Muscle of leg (tissue), 11 donors: Measurements from ENCODE around the gene CLMN. TPM values are rescaled to one million over a fixed set of nuclear protein-coding genes. Genes with fewer than 3 reads are reported as not detected.

ENCODE experiments used
- DNase-seq: peaks from one replicate; pipeline ENCODE4 v3.0.0; 2013
- H3K27ac ChIP-seq: one replicate; pipeline ENCODE4 v1.5.1; 2013; ENCODE audit warnings: mild to moderate bottlenecking, low read length, control low read depth
- H3K27me3 ChIP-seq: one replicate; pipeline ENCODE4 v1.6.1; 2013; ENCODE audit warnings: low read length; ENCODE audit not compliant: control insufficient read depth, insufficient read depth
- H3K36me3 ChIP-seq: one replicate; pipeline ENCODE4 v1.6.1; 2013; ENCODE audit warnings: low read length; ENCODE audit not compliant: control insufficient read depth, insufficient read depth
- H3K4me1 ChIP-seq: one replicate; pipeline ENCODE4 v1.6.1; 2013; ENCODE audit warnings: low read length; ENCODE audit not compliant: control insufficient read depth, insufficient read depth
- H3K4me3 ChIP-seq: one replicate; pipeline ENCODE4 v1.5.1; 2013; ENCODE audit warnings: low read length, control low read depth
- H3K9me3 ChIP-seq: replicated peaks from 2 replicates; pipeline ENCODE4 v1.6.1; 2013; ENCODE audit warnings: low read depth, low read length; ENCODE audit not compliant: control insufficient read depth
- WGBS: methylation state at CpG from one replicate; pipeline ENCODE4 v1.1.5; 2013; ENCODE audit warnings: missing lambda C conversion rate; ENCODE audit not compliant: insufficient coverage; 5-methylcytosine and 5-hydroxymethylcytosine counted together
- polyA plus RNA-seq, 8 donors: library from polyadenylated mRNA; unstranded; fragments of 120-200 nt; gene quantifications; one replicate each; pipeline versions ENCODE4 v1.2.1 to v1.2.3, GENCODE V29; 2013; ENCODE audit warnings: inconsistent platforms in 1 of 8, low replicate concordance in 1 of 8; ENCODE audit not compliant: insufficient read length in 8 of 8, insufficient read depth in 1 of 8
- total RNA-seq: library from RNA; stranded (reverse); fragments of 120-200 nt; gene quantifications from one replicate; pipeline ENCODE4 v1.2.4, GENCODE V29; 2013

The CLMN gene
- total and polyA plus RNA-seq, 9 donors: 2.1 to 4.0 (median 2.8) TPM

GRCh38 chr14:95156161-95157047, 163.3 kb downstream of the CLMN start:
- Histone ChIP-seq H3K4me3 (peak overlapping the region; percentile 77), H3K36me3 (no peaks in the 10 kb centered on the region), H3K4me1 (peaks cover 7% of the 10 kb centered on the region), H3K9me3 (no peaks in the 10 kb centered on the region), H3K27ac (peak overlapping the region; percentile 73), H3K27me3 (no peaks in the 10 kb centered on the region)
- 2% methylated on average over 46 of the region's 48 CpGs for WGBS
- DNase-seq: peak; percentile 55

GRCh38 chr14:95155045-95155444, 164.7 kb downstream of the CLMN start:
- WGBS: 94% methylated on average over 5 of the region's 12 CpGs
- Histone ChIP-seq H3K4me3 (no peak overlapping the region), H3K36me3 (no peaks in the 10 kb centered on the region), H3K9me3 (no peaks in the 10 kb centered on the region), H3K4me1 (peaks cover 7% of the 10 kb centered on the region), H3K27ac (no peak overlapping the region), H3K27me3 (no peaks in the 10 kb centered on the region)
- no peak for DNase-seq

GRCh38 chr14:95153866-95154265, 165.8 kb downstream of the CLMN start:
- H3K36me3 ChIP-seq: no peaks in the 10 kb centered on the region
- peaks cover 7% of the 10 kb centered on the region for H3K4me1 ChIP-seq
- H3K27ac ChIP-seq: no peak overlapping the region
- WGBS: 59% methylated on average over 3 of the region's 4 CpGs
- no peaks in the 10 kb centered on the region for H3K27me3 ChIP-seq
- no peaks in the 10 kb centered on the region for H3K9me3 ChIP-seq
- DNase-seq: no peak
- H3K4me3 ChIP-seq: no peak overlapping the region

- Histone ChIP-seq H3K36me3 (no peaks in the 10 kb centered on the region), H3K4me3 (no peak overlapping the region), H3K27me3 (no peaks in the 10 kb centered on the region), H3K27ac (no peak overlapping the region), H3K4me1 (peaks cover 2% of the 10 kb centered on the region), H3K9me3 (no peaks in the 10 kb centered on the region)
- DNase-seq: no peak
- WGBS: 50% methylated on average over 1 of the region's 8 CpGs
Measured at GRCh38 chr14:95151561-95151960, 168.1 kb downstream of the CLMN start.

GRCh38 chr14:95150910-95151309, 168.8 kb downstream of the CLMN start:
- H3K4me1 ChIP-seq: no peaks in the 10 kb centered on the region
- peaks cover 1% of the 10 kb centered on the region for H3K9me3 ChIP-seq
- H3K27me3 ChIP-seq: no peaks in the 10 kb centered on the region
- DNase-seq: no peak
- H3K27ac ChIP-seq: no peak overlapping the region
- H3K36me3 ChIP-seq: no peaks in the 10 kb centered on the region
- no peak overlapping the region for H3K4me3 ChIP-seq
- WGBS: no CpG with 5 or more reads among the region's 2 CpGs

GRCh38 chr14:95149441-95149840, 170.3 kb downstream of the CLMN start:
- no peak overlapping the region for H3K4me3 ChIP-seq
- H3K9me3 ChIP-seq: peaks cover 10% of the 10 kb centered on the region
- DNase-seq: no peak
- H3K4me1 ChIP-seq: no peaks in the 10 kb centered on the region
- no peaks in the 10 kb centered on the region for H3K27me3 ChIP-seq
- no peak overlapping the region for H3K27ac ChIP-seq
- whole genome bisulfite sequencing: no CpG with 5 or more reads among the region's 3 CpGs
- no peaks in the 10 kb centered on the region for H3K36me3 ChIP-seq

- WGBS: 100% methylated on average over 2 of the region's 7 CpGs
Measured at GRCh38 chr14:95147597-95147996, 172.1 kb downstream of the CLMN start.

GRCh38 chr14:95146079-95146771, 173.5 kb downstream of the CLMN start:
- Histone ChIP-seq H3K36me3 (no peaks in the 10 kb centered on the region), H3K9me3 (peaks cover 10% of the 10 kb centered on the region), H3K27me3 (no peaks in the 10 kb centered on the region), H3K27ac (no peak overlapping the region), H3K4me3 (no peak overlapping the region), H3K4me1 (no peaks in the 10 kb centered on the region)
- DNase-seq: no peak
- WGBS: 90% methylated on average over 7 of the region's 10 CpGs

More at GRCh38 chr14:95147597-95147996, 172.1 kb downstream of the CLMN start:
- Histone ChIP-seq H3K27me3 (no peaks in the 10 kb centered on the region), H3K36me3 (no peaks in the 10 kb centered on the region), H3K27ac (no peak overlapping the region), H3K9me3 (peaks cover 10% of the 10 kb centered on the region), H3K4me1 (no peaks in the 10 kb centered on the region), H3K4me3 (no peak overlapping the region)
- no peak for DNase-seq

- Histone ChIP-seq H3K27ac (no peak overlapping the region), H3K4me3 (no peak overlapping the region), H3K9me3 (peaks cover 10% of the 10 kb centered on the region), H3K27me3 (no peaks in the 10 kb centered on the region), H3K4me1 (no peaks in the 10 kb centered on the region), H3K36me3 (no peaks in the 10 kb centered on the region)
- no peak for DNase-seq
- WGBS: no CpG with 5 or more reads among the region's 2 CpGs
Measured at GRCh38 chr14:95144849-95145248, 174.9 kb downstream of the CLMN start.

- H3K9me3 ChIP-seq: peaks cover 10% of the 10 kb centered on the region
- no peaks in the 10 kb centered on the region for H3K27me3 ChIP-seq
- H3K4me1 ChIP-seq: no peaks in the 10 kb centered on the region
- DNase-seq: peak; percentile 82
- no CpG with 5 or more reads among the region's 4 CpGs for WGBS
- H3K36me3 ChIP-seq: no peaks in the 10 kb centered on the region
- peak overlapping the region; percentile 45 for H3K27ac ChIP-seq
- H3K4me3 ChIP-seq: no peak overlapping the region
Measured at GRCh38 chr14:95143808-95144620, 175.7 kb downstream of the CLMN start.
